Measurements from ENCODE around the gene FGG. TPM values are rescaled to one million over a fixed set of nuclear protein-coding genes. Genes with fewer than 3 reads are reported as not detected.

FGG gene
- total RNA-seq, 1 donor: not detected

GRCh38 chr4:154608361-154609252 lies 3.8 kb downstream of the FGG start:
- H3K9me3 ChIP-seq (ENCODE audit: low read depth, low read length): no peaks in the 10 kb centered on the region
- H2AFZ ChIP-seq (ENCODE audit: low read length): no peak overlapping the region
- no peak for TF ChIP-seq CTCF (IDR thresholded peaks at IDR 0.05; ENCODE audit: extremely low read depth, low read depth, low read length)
- H3K4me1 ChIP-seq (ENCODE audit: insufficient read depth, low read length): no peaks in the 10 kb centered on the region
- no peak for DNase-seq (ENCODE audit: insufficient read length, low spot score, missing footprints)
- no peaks in the 10 kb centered on the region for H4K20me1 ChIP-seq (ENCODE audit: insufficient read depth, low read length)
- H3K4me2 ChIP-seq (ENCODE audit: insufficient read depth, low read length): no peak overlapping the region
- H3K79me2 ChIP-seq (ENCODE audit: insufficient read depth, low read length): no peaks in the 10 kb centered on the region
- H3K36me3 ChIP-seq (ENCODE audit: insufficient read depth, low read length): no peaks in the 10 kb centered on the region
- peaks cover 5% of the 10 kb centered on the region for H3K27me3 ChIP-seq (ENCODE audit: insufficient read depth, low read length)
- no peak overlapping the region for H3K4me3 ChIP-seq (ENCODE audit: insufficient read depth, low read length)
- no peak overlapping the region for H3K27ac ChIP-seq (ENCODE audit: low read depth, low read length)

GRCh38 chr4:154606728-154607723 lies 5.4 kb downstream of the FGG start:
- H2AFZ ChIP-seq (ENCODE audit: low read length): no peak overlapping the region
- H3K4me3 ChIP-seq (ENCODE audit: insufficient read depth, low read length): no peak overlapping the region
- no peaks in the 10 kb centered on the region for H3K9me3 ChIP-seq (ENCODE audit: low read depth, low read length)
- H3K27me3 ChIP-seq (ENCODE audit: insufficient read depth, low read length): peaks cover 3% of the 10 kb centered on the region
- H3K27ac ChIP-seq (ENCODE audit: low read depth, low read length): no peak overlapping the region
- no peaks in the 10 kb centered on the region for H4K20me1 ChIP-seq (ENCODE audit: insufficient read depth, low read length)
- no peak overlapping the region for H3K4me2 ChIP-seq (ENCODE audit: insufficient read depth, low read length)
- DNase-seq (ENCODE audit: insufficient read length, low spot score, missing footprints): no peak
- no peaks in the 10 kb centered on the region for H3K4me1 ChIP-seq (ENCODE audit: insufficient read depth, low read length)
- no peak for TF ChIP-seq CTCF (IDR thresholded peaks at IDR 0.05; ENCODE audit: extremely low read depth, low read depth, low read length)
- no peaks in the 10 kb centered on the region for H3K36me3 ChIP-seq (ENCODE audit: insufficient read depth, low read length)
- H3K79me2 ChIP-seq (ENCODE audit: insufficient read depth, low read length): no peaks in the 10 kb centered on the region

GRCh38 chr4:154604696-154605200 lies 7.7 kb downstream of the FGG start:
- H3K27ac ChIP-seq (ENCODE audit: low read depth, low read length): no peak overlapping the region
- no peak for DNase-seq (ENCODE audit: insufficient read length, low spot score, missing footprints)
- no peak overlapping the region for H3K4me3 ChIP-seq (ENCODE audit: insufficient read depth, low read length)
- peaks cover 3% of the 10 kb centered on the region for H3K27me3 ChIP-seq (ENCODE audit: insufficient read depth, low read length)
- no peaks in the 10 kb centered on the region for H3K9me3 ChIP-seq (ENCODE audit: low read depth, low read length)
- no peak overlapping the region for H3K4me2 ChIP-seq (ENCODE audit: insufficient read depth, low read length)
- no peaks in the 10 kb centered on the region for H4K20me1 ChIP-seq (ENCODE audit: insufficient read depth, low read length)
- H3K79me2 ChIP-seq (ENCODE audit: insufficient read depth, low read length): no peaks in the 10 kb centered on the region
- TF ChIP-seq CTCF (IDR thresholded peaks at IDR 0.05; ENCODE audit: extremely low read depth, low read depth, low read length): no peak
- no peak overlapping the region for H2AFZ ChIP-seq (ENCODE audit: low read length)
- H3K36me3 ChIP-seq (ENCODE audit: insufficient read depth, low read length): no peaks in the 10 kb centered on the region
- no peaks in the 10 kb centered on the region for H3K4me1 ChIP-seq (ENCODE audit: insufficient read depth, low read length)
